COLO668 (cell line): Measurements from ENCODE around the gene XYLT1.

Experiments
- DNase-seq: peaks from one replicate; lab custom pipeline; 2025; ENCODE audit not compliant: unreplicated experiment; lab: John Stamatoyannopoulos, UW

Gene XYLT1

DNA sequence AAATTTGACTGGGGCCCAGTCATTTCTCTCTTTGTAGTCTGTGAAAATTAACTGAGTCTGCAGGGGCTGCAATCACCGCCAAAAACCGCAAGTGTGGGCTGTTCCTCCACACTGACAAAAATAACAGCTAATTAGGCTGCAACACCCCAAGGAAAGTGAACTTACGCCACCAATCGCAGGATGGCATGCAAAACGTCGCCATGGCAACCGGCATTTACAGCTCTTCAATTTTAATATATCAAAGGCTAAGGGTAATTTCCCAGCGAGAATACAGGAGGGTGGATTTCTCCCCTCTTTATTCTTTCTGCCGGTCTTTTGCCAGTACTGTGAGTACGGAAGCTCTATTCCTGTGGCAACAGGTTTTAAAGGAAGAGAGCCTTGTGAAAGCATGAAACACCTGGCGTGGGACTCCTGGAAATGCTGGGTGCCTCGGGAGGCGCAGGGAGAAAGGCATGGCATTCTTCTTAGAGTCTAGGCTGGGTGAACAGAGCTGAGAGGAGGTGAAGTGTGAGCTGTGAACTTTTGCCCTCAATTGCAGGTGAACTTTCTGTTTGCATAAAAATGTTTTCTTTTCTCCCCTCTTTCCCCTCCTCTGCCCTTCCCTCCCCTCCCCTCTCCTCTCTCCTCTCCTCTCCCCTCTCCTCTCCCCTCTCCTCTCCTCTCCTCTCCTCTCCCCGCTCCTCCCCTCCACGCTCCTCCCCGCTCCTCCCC is 399.7 kb downstream of the XYLT1 start:
- DNase-seq, result no peak

- no peak for DNase-seq
Observed at GRCh38 chr16:17069681-17070080, 401.1 kb downstream of the XYLT1 start.

GRCh38 chr16:17068524-17068923 is 402.2 kb downstream of the XYLT1 start:
- DNase-seq, result no peak

DNA sequence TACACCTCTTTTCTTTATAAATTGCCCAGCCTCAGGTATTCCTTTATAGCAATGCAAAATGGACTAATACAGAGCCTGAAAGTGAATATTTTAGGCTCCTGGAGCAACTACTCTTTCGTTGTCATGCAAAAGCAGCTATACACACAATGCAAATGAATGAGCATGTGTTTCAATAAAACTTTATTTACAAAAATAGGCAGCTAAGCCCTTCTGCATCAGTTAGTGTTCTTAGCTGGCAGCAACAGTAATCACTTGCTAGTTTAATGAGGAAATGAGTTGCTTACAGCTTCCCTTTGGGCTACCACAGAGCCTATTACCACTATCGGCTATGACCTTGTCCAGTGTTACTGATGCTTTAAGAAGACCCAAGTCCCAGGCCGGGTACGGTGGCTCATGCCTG is 402.9 kb downstream of the XYLT1 start:
- no peak for DNase-seq

GRCh38 chr16:17063201-17064139 is 407.3 kb downstream of the XYLT1 start:
- no peak for DNase-seq

- no peak for DNase-seq
Observed at GRCh38 chr16:17062676-17063075, 408.1 kb downstream of the XYLT1 start.

GRCh38 chr16:17061326-17061725 is 409.4 kb downstream of the XYLT1 start:
- no peak for DNase-seq

DNA sequence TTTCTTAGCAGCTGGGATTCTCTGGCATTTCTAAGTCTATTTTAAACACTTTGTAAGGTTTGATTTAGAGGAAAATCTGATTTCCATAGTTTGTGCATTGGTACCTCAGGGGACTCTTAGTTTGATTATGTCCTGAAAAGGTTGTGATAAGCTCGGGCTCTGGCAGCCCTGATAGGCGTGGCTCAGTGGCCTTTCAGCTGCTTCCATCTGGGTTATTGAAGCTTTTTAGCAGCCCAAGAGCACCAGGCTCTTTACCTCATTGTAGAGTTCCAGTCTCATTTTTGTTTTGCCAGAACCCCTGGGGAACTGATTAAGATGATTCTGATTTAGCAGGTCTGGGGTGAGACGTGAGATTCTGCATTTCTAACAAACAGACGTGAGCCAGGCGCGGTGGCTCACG is 412.3 kb downstream of the XYLT1 start:
- DNase-seq, result no peak

DNA sequence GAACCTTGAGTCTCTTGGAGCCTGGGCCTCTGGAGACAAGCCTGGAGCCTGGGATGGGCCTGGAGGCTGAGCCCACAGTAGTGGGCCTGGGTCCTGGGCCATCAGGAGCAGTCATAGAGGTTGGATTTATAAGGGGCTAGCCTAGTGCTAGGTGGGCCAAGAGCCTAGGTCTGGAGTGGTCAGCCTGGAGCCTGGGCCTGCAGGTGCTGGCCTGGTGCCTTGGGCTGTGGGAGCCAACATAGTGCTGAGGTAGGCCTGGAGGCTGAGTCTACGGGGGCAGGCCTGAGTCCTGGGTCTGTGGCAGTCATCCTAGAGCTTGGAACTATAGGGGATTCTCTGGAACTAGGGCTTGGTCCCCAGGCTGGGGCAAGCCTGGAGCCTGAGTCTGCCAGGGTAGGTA is 414.1 kb downstream of the XYLT1 start:
- no peak for DNase-seq

DNA sequence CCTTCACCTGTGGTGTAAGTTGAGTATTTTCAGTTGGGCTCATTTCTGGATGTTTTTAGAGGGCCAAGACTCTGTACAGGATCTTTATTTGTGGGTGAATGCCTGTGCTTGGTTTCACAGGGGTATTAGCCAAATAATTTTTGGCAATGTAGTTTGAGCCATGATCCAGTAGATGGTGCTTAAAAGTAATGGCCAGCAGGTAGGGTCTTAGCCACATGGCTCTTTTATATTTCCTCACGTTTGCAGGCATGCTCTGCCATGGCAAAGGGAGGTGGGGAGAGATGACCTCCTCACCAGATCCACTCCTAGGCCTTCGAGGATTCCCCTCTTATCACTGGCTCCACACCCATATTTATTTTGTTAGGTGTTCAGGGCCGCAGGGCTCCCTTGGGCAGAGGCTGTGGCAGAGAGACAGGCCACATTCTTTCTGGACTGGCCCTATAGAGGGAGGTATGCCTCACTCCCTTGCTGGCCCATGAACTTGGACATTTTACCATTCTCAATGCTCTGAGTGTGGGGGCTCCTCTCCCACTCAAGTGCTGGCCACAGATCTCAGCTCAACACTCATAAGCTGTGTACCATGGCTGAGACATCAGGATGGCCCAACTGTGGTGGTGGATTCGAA is 417.1 kb downstream of the XYLT1 start:
- DNase-seq, result no peak
